SK-N-MC (cell line): ENCODE measurements around the gene RAB4A.

ENCODE experiments used
- EZH2 ChIP-seq: fragments of 200-600 bp; sonication (generic); IDR thresholded peaks from one replicate; pipeline ENCODE4 v1.6.1; 2017; ENCODE audit warnings: antibody characterized with exemption
- FOXP2 ChIP-seq: optimal IDR thresholded peaks from 2 replicates; pipeline ENCODE3; 2011; ENCODE audit warnings: mild to moderate bottlenecking, moderate library complexity; ENCODE audit not compliant: insufficient read depth; ENCODE audit errors: extremely low read length, control extremely low read depth
- POLR2AphosphoS5 ChIP-seq: IDR thresholded peaks from 2 replicates; pipeline ENCODE4 v1.6.1; 2012; ENCODE audit warnings: mild to moderate bottlenecking, low read depth, low read length, borderline replicate concordance

GRCh38 chr1:229328598-229329362 is 57.9 kb downstream of the RAB4A start:
- TF ChIP-seq EZH2 (no peak), POLR2AphosphoS5 (no peak), FOXP2 (no peak)
